Endodermal cell (in vitro differentiated cells): ENCODE measurements around the gene OOSP4B. TPM values are rescaled to one million over a fixed set of nuclear protein-coding genes. Genes with fewer than 3 reads are reported as not detected.

Source experiments
- DNase-seq: peaks from one replicate; pipeline ENCODE4 v3.0.0-alpha.2; 2017
- H3K27ac ChIP-seq: 2 replicates; pipeline ENCODE4 v1.5.1; 2013; ENCODE audit warnings: mild to moderate bottlenecking, low read depth, low read length, moderate library complexity
- H3K27me3 ChIP-seq: 2 replicates; pipeline ENCODE4 v1.6.1; 2013; ENCODE audit warnings: mild to moderate bottlenecking, low read length, moderate library complexity; ENCODE audit not compliant: insufficient read depth, control insufficient read depth, poor library complexity, severe bottlenecking
- H3K36me3 ChIP-seq: 2 replicates; pipeline ENCODE4 v1.7.0; 2013; ENCODE audit warnings: mild to moderate bottlenecking, low read length, moderate library complexity; ENCODE audit not compliant: control insufficient read depth, insufficient read depth
- H3K4me1 ChIP-seq: one replicate; pipeline ENCODE4 v1.7.0; 2013; ENCODE audit warnings: low read length; ENCODE audit not compliant: control insufficient read depth, insufficient read depth
- H3K4me3 ChIP-seq: 2 replicates; pipeline ENCODE4 v1.5.1; 2013; ENCODE audit warnings: mild to moderate bottlenecking, low read length, moderate library complexity
- H3K9ac ChIP-seq: 2 replicates; pipeline ENCODE4 v1.6.1; 2013; ENCODE audit warnings: mild to moderate bottlenecking, low read length, moderate library complexity; ENCODE audit not compliant: poor library complexity, severe bottlenecking; ENCODE audit errors: extremely low read depth
- H3K9me3 ChIP-seq: 2 replicates; pipeline ENCODE4 v1.6.1; 2013; ENCODE audit warnings: mild to moderate bottlenecking, low read length, moderate library complexity; ENCODE audit not compliant: control insufficient read depth
- H3K27ac Mint-ChIP-seq: 2 replicates; pipeline ENCODE4 v1.8.0; 2020; ENCODE audit warnings: mixed read lengths
- H3K27me3 Mint-ChIP-seq: 2 replicates; pipeline ENCODE4 v1.8.0; 2021; ENCODE audit warnings: mild to moderate bottlenecking, mixed read lengths; ENCODE audit not compliant: insufficient read depth
- H3K36me3 Mint-ChIP-seq: 2 replicates; pipeline ENCODE4 v1.8.0; 2020; ENCODE audit warnings: low read depth, mixed read lengths
- H3K4me1 Mint-ChIP-seq: 2 replicates; pipeline ENCODE4 v1.8.0; 2020; ENCODE audit warnings: mixed read lengths
- H3K4me3 Mint-ChIP-seq: 2 replicates; pipeline ENCODE4 v1.8.0; 2020; ENCODE audit warnings: mild to moderate bottlenecking, moderate library complexity, mixed read lengths
- H3K9me3 Mint-ChIP-seq: 2 replicates; pipeline ENCODE4 v1.8.0; 2020; ENCODE audit warnings: mild to moderate bottlenecking, mixed read lengths
- WGBS, 2 experiments: methylation state at CpG; one replicate each; pipeline versions ENCODE4 v1.1.5 to v1.1.7; 2013; ENCODE audit warnings: missing lambda C conversion rate in 2 of 2, mixed read lengths in 1 of 2; ENCODE audit not compliant: insufficient coverage in 1 of 2, insufficient read length in 1 of 2; 5-methylcytosine and 5-hydroxymethylcytosine counted together
- total RNA-seq, 2 donors: library from RNA; stranded (reverse); fragmentation: NEBNext Ultra II Directional in 1 of 2; extraction: Animal tissue kit (Norgen Biotek cat#: 25700) in 1 of 2; gene quantifications; 2 replicates in 1 of 2; 3 replicates in 1 of 2; pipeline ENCODE4 v1.2.1, GENCODE V29; 2021
- TF ChIP-seq, protein P1 (sequence below): fragments of 200-600 bp; sonication (generic); conservative IDR thresholded peaks from 2 replicates; pipeline ENCODE4 v1.5.0; 2021; ENCODE audit warnings: antibody characterized with exemption, mild to moderate bottlenecking

Gene OOSP4B
- total RNA-seq, 2 donors from 2014 or later = not detected

DNA sequence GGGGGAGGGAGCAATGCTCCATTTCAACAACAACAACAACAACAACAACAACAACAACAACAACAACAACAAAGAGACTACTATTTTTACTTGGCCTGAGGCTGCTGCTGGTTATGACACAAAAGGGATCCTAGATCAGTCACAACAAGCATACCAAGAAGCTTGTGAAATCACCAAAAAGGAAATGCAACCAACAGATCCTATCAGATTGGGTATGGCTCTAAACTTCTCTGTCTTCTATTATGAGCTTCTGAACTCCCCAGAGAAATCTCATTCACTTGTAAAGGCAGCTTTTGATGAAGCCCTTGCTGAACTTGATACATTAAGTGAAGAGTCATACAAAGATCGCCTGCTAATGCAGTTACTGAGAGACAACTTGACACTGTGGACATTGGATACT lies 61.0 kb downstream of the OOSP4B start:
- no peak for DNase-seq
- TF ChIP-seq, protein P1, sequence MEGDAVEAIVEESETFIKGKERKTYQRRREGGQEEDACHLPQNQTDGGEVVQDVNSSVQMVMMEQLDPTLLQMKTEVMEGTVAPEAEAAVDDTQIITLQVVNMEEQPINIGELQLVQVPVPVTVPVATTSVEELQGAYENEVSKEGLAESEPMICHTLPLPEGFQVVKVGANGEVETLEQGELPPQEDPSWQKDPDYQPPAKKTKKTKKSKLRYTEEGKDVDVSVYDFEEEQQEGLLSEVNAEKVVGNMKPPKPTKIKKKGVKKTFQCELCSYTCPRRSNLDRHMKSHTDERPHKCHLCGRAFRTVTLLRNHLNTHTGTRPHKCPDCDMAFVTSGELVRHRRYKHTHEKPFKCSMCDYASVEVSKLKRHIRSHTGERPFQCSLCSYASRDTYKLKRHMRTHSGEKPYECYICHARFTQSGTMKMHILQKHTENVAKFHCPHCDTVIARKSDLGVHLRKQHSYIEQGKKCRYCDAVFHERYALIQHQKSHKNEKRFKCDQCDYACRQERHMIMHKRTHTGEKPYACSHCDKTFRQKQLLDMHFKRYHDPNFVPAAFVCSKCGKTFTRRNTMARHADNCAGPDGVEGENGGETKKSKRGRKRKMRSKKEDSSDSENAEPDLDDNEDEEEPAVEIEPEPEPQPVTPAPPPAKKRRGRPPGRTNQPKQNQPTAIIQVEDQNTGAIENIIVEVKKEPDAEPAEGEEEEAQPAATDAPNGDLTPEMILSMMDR = no peak
- Histone ChIP-seq H3K27ac (no peak overlapping the region), H3K27me3 (no peaks in the 10 kb centered on the region), H3K9ac (no peak overlapping the region), H3K4me3 (no peak overlapping the region), H3K36me3 (no peaks in the 10 kb centered on the region), H3K9me3 (peaks cover 6% of the 10 kb centered on the region), H3K4me1 (no peaks in the 10 kb centered on the region)
- Mint-ChIP-seq H3K36me3 (no peaks in the 10 kb centered on the region), H3K4me3 (no peak overlapping the region), H3K9me3 (peaks cover 9% of the 10 kb centered on the region), H3K27me3 (no peaks in the 10 kb centered on the region), H3K4me1 (peaks cover 5% of the 10 kb centered on the region), H3K27ac (no peak overlapping the region)
- 85 to 100% methylated on average over 1 of the region's 1 CpG for WGBS, 2 experiments

DNA sequence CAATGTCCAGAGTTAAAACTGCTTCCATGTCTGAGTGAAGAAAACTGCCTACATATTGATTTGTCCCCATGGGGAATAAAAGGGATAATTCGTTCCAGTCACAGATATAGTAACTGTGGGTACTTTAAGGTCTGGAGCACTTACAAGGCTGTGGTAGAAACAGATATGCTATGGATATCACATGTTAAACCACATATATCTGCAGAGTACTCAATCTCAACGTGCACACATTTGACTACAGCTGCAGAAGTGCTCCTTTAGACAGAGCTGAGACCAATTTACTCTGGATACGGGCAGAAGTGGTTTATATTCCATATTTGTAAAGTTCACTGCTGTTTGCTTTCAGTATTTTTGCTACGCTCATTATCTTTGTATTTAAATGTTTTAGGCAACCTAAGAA lies 61.8 kb downstream of the OOSP4B start:
- H3K4me3 Mint-ChIP-seq = no peak overlapping the region
- H3K9me3 ChIP-seq = peaks cover 6% of the 10 kb centered on the region
- no peaks in the 10 kb centered on the region for H3K36me3 ChIP-seq
- H3K27me3 ChIP-seq = no peaks in the 10 kb centered on the region
- peaks cover 5% of the 10 kb centered on the region for H3K4me1 Mint-ChIP-seq
- H3K9me3 Mint-ChIP-seq = peaks cover 6% of the 10 kb centered on the region
- no peaks in the 10 kb centered on the region for H3K36me3 Mint-ChIP-seq
- H3K27ac ChIP-seq = no peak overlapping the region
- no peak overlapping the region for H3K9ac ChIP-seq
- TF ChIP-seq, protein P1 = no peak
- DNase-seq = no peak
- WGBS, 2 experiments = 92 to 95% methylated on average over 3 to 4 of the region's 4 CpGs
- no peaks in the 10 kb centered on the region for H3K27me3 Mint-ChIP-seq
- H3K4me1 ChIP-seq = no peaks in the 10 kb centered on the region
- H3K27ac Mint-ChIP-seq = no peak overlapping the region
- H3K4me3 ChIP-seq = no peak overlapping the region

DNA sequence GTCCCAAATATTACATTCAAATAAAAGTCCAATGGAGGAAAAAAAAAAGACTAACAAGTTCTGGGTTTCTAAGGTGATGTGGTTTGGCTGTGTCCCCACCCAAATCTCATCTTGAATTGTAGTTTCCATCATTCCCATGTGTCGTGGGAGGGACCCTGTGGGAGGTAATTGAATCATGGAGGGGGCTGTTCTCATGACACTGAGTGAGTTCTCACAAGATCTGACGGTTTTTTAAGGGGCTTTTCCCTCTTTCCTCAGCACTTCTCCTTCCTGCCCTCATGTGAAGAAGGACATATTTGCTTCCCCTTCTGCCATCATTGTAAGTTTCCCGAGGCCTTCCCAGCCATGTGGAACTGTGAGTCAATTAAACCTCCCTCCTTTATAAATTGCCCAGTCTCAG lies 63.6 kb downstream of the OOSP4B start:
- TF ChIP-seq, protein P1 = no peak
- no peaks in the 10 kb centered on the region for H3K27me3 Mint-ChIP-seq
- DNase-seq = no peak
- Histone ChIP-seq H3K9me3 (peaks cover 6% of the 10 kb centered on the region), H3K27me3 (no peaks in the 10 kb centered on the region), H3K9ac (no peak overlapping the region), H3K27ac (no peak overlapping the region), H3K4me1 (no peaks in the 10 kb centered on the region), H3K36me3 (no peaks in the 10 kb centered on the region), H3K4me3 (no peak overlapping the region)
- H3K36me3 Mint-ChIP-seq = no peaks in the 10 kb centered on the region
- no peak overlapping the region for H3K4me3 Mint-ChIP-seq
- no peak overlapping the region for H3K27ac Mint-ChIP-seq
- 76 to 86% methylated on average over 2 to 3 of the region's 3 CpGs for WGBS, 2 experiments
- no peaks in the 10 kb centered on the region for H3K9me3 Mint-ChIP-seq
- H3K4me1 Mint-ChIP-seq = peaks cover 11% of the 10 kb centered on the region

Other genes with a start within 250 kb of the OOSP4B start
- gene MRPL16, start 206.4 kb upstream of the OOSP4B start, total RNA-seq = 10 to 100 TPM; 52.8 to 58.4 TPM
- not detected for gene CBLIF, start 171.7 kb upstream of the OOSP4B start, total RNA-seq
- gene TCN1, start 150.7 kb upstream of the OOSP4B start, total RNA-seq = not detected
- not detected for gene OOSP3, start 138.4 kb upstream of the OOSP4B start, total RNA-seq
- gene OOSP1, start 78.7 kb upstream of the OOSP4B start, total RNA-seq = not detected
- not detected for gene OOSP4A, start 53.1 kb upstream of the OOSP4B start, total RNA-seq
- not detected for gene OOSP2, start 23.2 kb downstream of the OOSP4B start, total RNA-seq
- not detected for gene MS4A3, start 39.5 kb downstream of the OOSP4B start, total RNA-seq
- not detected for gene MS4A2, start 71.5 kb downstream of the OOSP4B start, total RNA-seq
- not detected for gene MS4A6A, start 165.9 kb downstream of the OOSP4B start, total RNA-seq
- under 1 TPM in 1 of 2 donors, not detected in 1; 0.31 TPM for gene MS4A4E, start 226.0 kb downstream of the OOSP4B start, total RNA-seq